ENCODE measurements around the gene AP1S3.

AP1S3 gene

GRCh38 chr2:223722226-223722625 lies 115.2 kb downstream of the AP1S3 start:
- no peak for DNase-seq (ENCODE audit: low read depth)

GRCh38 chr2:223721746-223722145 lies 115.6 kb downstream of the AP1S3 start:
- no peak for DNase-seq (ENCODE audit: low read depth)

GRCh38 chr2:223720367-223720766 lies 117.0 kb downstream of the AP1S3 start:
- DNase-seq (ENCODE audit: low read depth): no peak

- DNase-seq (ENCODE audit: low read depth): no peak
Observed at GRCh38 chr2:223712642-223713041, 124.7 kb downstream of the AP1S3 start.

- DNase-seq (ENCODE audit: low read depth): no peak
Observed at GRCh38 chr2:223711596-223712326, 125.6 kb downstream of the AP1S3 start.
